Measurements from ENCODE around the gene EVC2. TPM values are rescaled to one million over a fixed set of nuclear protein-coding genes. Genes with fewer than 3 reads are reported as not detected.

Gene EVC2
- total RNA-seq, 5 donors from 2014 or later (not counting 1 experiment from before 2014, with no cell fraction given), result 1.1 to 2.9 (median 1.8) TPM

DNA sequence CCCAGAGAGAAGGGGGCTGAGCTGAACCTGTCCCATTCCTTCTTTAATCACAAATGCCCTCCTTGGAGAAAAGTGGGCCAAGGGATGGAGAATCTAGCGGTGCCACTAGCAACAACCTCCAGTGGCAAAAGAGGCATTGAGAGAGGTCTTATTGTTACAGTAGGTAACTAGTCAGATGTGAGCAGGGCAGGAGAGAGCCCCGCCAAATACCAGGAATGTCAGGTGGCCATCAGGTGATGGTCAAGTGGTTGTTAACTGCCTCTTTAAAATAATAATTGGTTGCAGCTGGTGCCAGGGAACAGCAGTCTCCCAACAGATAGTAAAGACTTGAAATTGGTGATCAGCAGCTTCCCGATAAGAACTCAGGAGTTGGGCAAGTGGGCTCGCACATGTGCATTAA, 116.1 kb downstream of the EVC2 start:
- H3K36me3 Mint-ChIP-seq, result peaks cover 4% of the 10 kb centered on the region
- H3K9me3 Mint-ChIP-seq, result peaks cover 13 to 30% (median 19%) of the 10 kb centered on the region in 3 donors
- DNase-seq, result no peak
- no peak overlapping the region for H3K4me3 Mint-ChIP-seq
- H3K27ac Mint-ChIP-seq, result no peak overlapping the region
- no peaks in the 10 kb centered on the region for H3K4me1 Mint-ChIP-seq
- Histone ChIP-seq H3K27me3 (replicated peaks in 1 of 2; ENCODE audit: control insufficient read depth in 2 of 2, extremely low read depth in 1 of 2, insufficient read depth in 2 of 2, low read length in 1 of 2) (peaks cover 0 to 2% of the 10 kb centered on the region in 2 experiments), H3K4me1 (ENCODE audit: control insufficient read depth in 1 of 2, extremely low read depth in 1 of 2, insufficient read depth in 2 of 2, low read length in 2 of 2) (no peaks in the 10 kb centered on the region), H3K9me3 (no peaks in the 10 kb centered on the region), H3K36me3 (ENCODE audit: control insufficient read depth in 2 of 2, extremely low read depth in 1 of 2, insufficient read depth in 1 of 2, low read length in 1 of 2) (no peaks in the 10 kb centered on the region), H3K4me3 (ENCODE audit: control insufficient read depth in 1 of 2, extremely low read depth in 1 of 2, low read length in 1 of 2) (no peak overlapping the region), H3K27ac (ENCODE audit: low read length) (no peak overlapping the region)
- POLR2A ChIA-PET, result no interaction called here
- WGBS (ENCODE audit: insufficient coverage), result 100% methylated on average over 2 of the region's 4 CpGs
- no peak for ATAC-seq (replicated peaks in 1 of 4)
- peaks cover 7 to 8% of the 10 kb centered on the region in 2 donors for H3K27me3 Mint-ChIP-seq
- CTCF ChIA-PET, result no interaction called here

DNA sequence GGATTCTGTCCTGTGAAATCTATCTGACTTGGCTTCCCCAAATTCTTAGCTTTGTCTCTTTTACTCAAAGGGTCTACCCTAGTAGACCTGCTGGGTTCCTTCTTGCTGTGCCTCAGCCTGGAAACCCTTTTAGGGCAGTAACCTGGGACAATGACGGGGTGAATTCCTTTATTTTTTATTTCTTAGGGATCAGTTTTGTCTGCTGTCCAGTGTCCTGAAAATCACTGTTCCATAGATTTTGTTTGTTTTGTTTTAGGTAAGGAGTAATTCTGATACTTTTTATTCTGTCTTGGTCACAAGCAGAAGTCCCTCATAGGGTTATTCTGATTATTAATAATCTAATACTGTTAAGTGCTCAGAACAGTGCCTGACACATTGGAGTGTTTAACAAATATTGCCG, 118.9 kb downstream of the EVC2 start:
- POLR2A ChIA-PET, result no interaction called here
- peaks cover 7 to 30% (median 10%) of the 10 kb centered on the region in 3 donors for H3K9me3 Mint-ChIP-seq

DNA sequence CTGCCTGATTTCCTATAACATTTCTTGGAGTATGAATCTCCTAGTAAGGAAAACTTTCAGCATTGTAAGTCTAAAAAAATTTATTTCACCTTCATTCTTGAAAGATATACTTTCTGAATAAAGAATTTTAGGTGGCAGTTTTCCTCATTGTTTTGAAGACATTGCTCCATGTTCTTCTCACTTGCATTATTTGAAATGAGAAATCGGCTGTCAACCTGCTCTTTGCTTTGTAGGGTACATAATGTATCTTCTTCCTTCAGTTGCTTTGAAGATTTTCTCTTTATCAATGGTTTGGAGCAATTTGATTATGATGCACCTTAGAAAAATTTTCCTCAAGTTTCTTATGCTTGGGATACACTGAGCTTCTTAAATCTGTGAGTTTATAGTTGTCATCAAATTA, 120.3 kb downstream of the EVC2 start:
- CTCF ChIA-PET, result no interaction called here
- H3K36me3 Mint-ChIP-seq, result peaks cover 4% of the 10 kb centered on the region
- H3K36me3 ChIP-seq (ENCODE audit: control insufficient read depth in 2 of 2, extremely low read depth in 1 of 2, insufficient read depth in 1 of 2, low read length in 1 of 2), result no peaks in the 10 kb centered on the region
- no peaks in the 10 kb centered on the region for H3K4me1 Mint-ChIP-seq
- ATAC-seq (replicated peaks in 1 of 4) (no peak), DNase-seq (no peak)
- no peaks in the 10 kb centered on the region for H3K4me1 ChIP-seq (ENCODE audit: control insufficient read depth in 1 of 2, extremely low read depth in 1 of 2, insufficient read depth in 2 of 2, low read length in 2 of 2)
- POLR2A ChIA-PET, result no interaction called here
- H3K4me3 Mint-ChIP-seq, result no peak overlapping the region
- peaks cover 7 to 8% of the 10 kb centered on the region in 2 donors for H3K27me3 Mint-ChIP-seq
- H3K9me3 Mint-ChIP-seq, result peaks cover 10 to 28% (median 11%) of the 10 kb centered on the region in 3 donors
- H3K4me3 ChIP-seq (ENCODE audit: control insufficient read depth in 1 of 2, extremely low read depth in 1 of 2, low read length in 1 of 2), result no peak overlapping the region
- H3K27ac ChIP-seq (ENCODE audit: low read length), result no peak overlapping the region
- no CpG with 5 or more reads among the region's 1 CpG for WGBS (ENCODE audit: insufficient coverage)
- H3K9me3 ChIP-seq, result no peaks in the 10 kb centered on the region
- no peak overlapping the region for H3K27ac Mint-ChIP-seq
- peaks cover 0 to 2% of the 10 kb centered on the region in 2 experiments for H3K27me3 ChIP-seq (replicated peaks in 1 of 2; ENCODE audit: control insufficient read depth in 2 of 2, extremely low read depth in 1 of 2, insufficient read depth in 2 of 2, low read length in 1 of 2)

More for the DNA sequence above, 118.9 kb downstream of the EVC2 start:
- peaks cover 7 to 8% of the 10 kb centered on the region in 2 donors for H3K27me3 Mint-ChIP-seq
- H3K36me3 ChIP-seq (ENCODE audit: control insufficient read depth in 2 of 2, extremely low read depth in 1 of 2, insufficient read depth in 1 of 2, low read length in 1 of 2), result no peaks in the 10 kb centered on the region
- CTCF ChIA-PET, result no interaction called here
- no peak overlapping the region for H3K4me3 ChIP-seq (ENCODE audit: control insufficient read depth in 1 of 2, extremely low read depth in 1 of 2, low read length in 1 of 2)
- no peak overlapping the region for H3K27ac Mint-ChIP-seq
- no peaks in the 10 kb centered on the region for H3K4me1 Mint-ChIP-seq
- H3K36me3 Mint-ChIP-seq, result peaks cover 4% of the 10 kb centered on the region
- no peaks in the 10 kb centered on the region for H3K4me1 ChIP-seq (ENCODE audit: control insufficient read depth in 1 of 2, extremely low read depth in 1 of 2, insufficient read depth in 2 of 2, low read length in 2 of 2)
- ATAC-seq (replicated peaks in 1 of 4) (no peak), DNase-seq (no peak)
- H3K9me3 ChIP-seq, result no peaks in the 10 kb centered on the region
- H3K27me3 ChIP-seq (replicated peaks in 1 of 2; ENCODE audit: control insufficient read depth in 2 of 2, extremely low read depth in 1 of 2, insufficient read depth in 2 of 2, low read length in 1 of 2), result peaks cover 0 to 2% of the 10 kb centered on the region in 2 experiments
- H3K27ac ChIP-seq (ENCODE audit: low read length), result no peak overlapping the region
- H3K4me3 Mint-ChIP-seq, result no peak overlapping the region
- no CpG with 5 or more reads among the region's 2 CpGs for WGBS (ENCODE audit: insufficient coverage)

DNA sequence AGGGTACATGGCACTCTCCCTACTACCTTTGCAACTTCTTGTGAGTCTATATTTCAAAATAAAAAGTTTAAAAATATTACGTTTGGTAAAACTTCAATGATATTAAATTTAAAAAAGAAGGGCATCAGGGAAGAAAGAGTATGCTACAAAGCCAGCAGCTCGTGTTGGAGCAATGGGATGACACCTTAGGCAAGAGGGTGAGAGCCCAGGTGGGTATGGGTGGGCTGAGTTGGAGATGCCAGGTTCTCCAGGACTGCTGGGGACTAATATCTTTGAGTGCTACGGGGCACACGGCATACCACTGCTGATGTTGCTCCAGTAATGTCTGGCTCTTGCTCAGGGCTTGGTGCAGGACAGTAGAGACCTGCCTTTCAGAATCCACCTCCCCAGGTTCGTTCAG, 132.4 kb downstream of the EVC2 start:
- H3K27ac ChIP-seq (ENCODE audit: low read length), result no peak overlapping the region
- H3K27me3 ChIP-seq (replicated peaks in 1 of 2; ENCODE audit: control insufficient read depth in 2 of 2, extremely low read depth in 1 of 2, insufficient read depth in 2 of 2, low read length in 1 of 2), result no peaks in the 10 kb centered on the region
- ChIA-PET CTCF (no interaction called here), POLR2A (no interaction called here)
- H3K4me1 ChIP-seq (ENCODE audit: control insufficient read depth in 1 of 2, extremely low read depth in 1 of 2, insufficient read depth in 2 of 2, low read length in 2 of 2), result no peaks in the 10 kb centered on the region
- DNase-seq, result no peak
- Mint-ChIP-seq H3K4me3 (no peak overlapping the region), H3K9me3 (peaks cover 4 to 10% (median 4%) of the 10 kb centered on the region in 3 donors), H3K27me3 (no peaks in the 10 kb centered on the region), H3K36me3 (no peaks in the 10 kb centered on the region), H3K4me1 (no peaks in the 10 kb centered on the region), H3K27ac (no peak overlapping the region)
- H3K9me3 ChIP-seq, result no peaks in the 10 kb centered on the region
- ATAC-seq (replicated peaks in 1 of 4), result no peak
- 42% methylated on average over 3 of the region's 5 CpGs for WGBS (ENCODE audit: insufficient coverage)
- no peak overlapping the region for H3K4me3 ChIP-seq (ENCODE audit: control insufficient read depth in 1 of 2, extremely low read depth in 1 of 2, low read length in 1 of 2)
- H3K36me3 ChIP-seq (ENCODE audit: control insufficient read depth in 2 of 2, extremely low read depth in 1 of 2, insufficient read depth in 1 of 2, low read length in 1 of 2), result no peaks in the 10 kb centered on the region

DNA sequence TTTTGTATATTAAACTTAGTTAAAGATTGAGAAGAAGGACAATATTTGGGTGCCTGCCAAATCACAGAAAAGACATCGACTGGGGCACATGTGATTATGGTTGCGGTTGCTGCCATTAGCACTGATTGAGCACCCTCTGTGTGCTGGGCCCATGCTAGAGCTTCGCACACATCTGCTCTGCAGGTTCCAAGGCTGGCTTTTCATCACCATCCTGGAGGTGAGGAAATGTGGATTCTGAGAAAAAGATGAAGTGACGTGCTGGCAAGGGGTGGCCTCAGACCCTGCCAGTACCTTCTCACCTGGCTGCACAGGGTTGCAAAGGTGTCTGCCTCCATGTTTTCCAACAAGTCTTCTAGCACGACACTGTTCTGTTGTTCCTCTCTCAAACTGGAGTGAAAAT, 134.0 kb downstream of the EVC2 start:
- Mint-ChIP-seq H3K27ac (no peak overlapping the region), H3K36me3 (peaks cover 3% of the 10 kb centered on the region), H3K4me3 (no peak overlapping the region), H3K4me1 (no peaks in the 10 kb centered on the region), H3K27me3 (no peaks in the 10 kb centered on the region), H3K9me3 (peaks cover 0 to 11% (median 0%) of the 10 kb centered on the region in 3 donors)
- no peaks in the 10 kb centered on the region for H3K36me3 ChIP-seq (ENCODE audit: control insufficient read depth in 2 of 2, extremely low read depth in 1 of 2, insufficient read depth in 1 of 2, low read length in 1 of 2)
- DNase-seq, result no peak
- H3K27me3 ChIP-seq (replicated peaks in 1 of 2; ENCODE audit: control insufficient read depth in 2 of 2, extremely low read depth in 1 of 2, insufficient read depth in 2 of 2, low read length in 1 of 2), result no peaks in the 10 kb centered on the region
- ChIA-PET CTCF (no interaction called here), POLR2A (no interaction called here)
- no peak for ATAC-seq (replicated peaks in 1 of 4)
- H3K4me1 ChIP-seq (ENCODE audit: control insufficient read depth in 1 of 2, extremely low read depth in 1 of 2, insufficient read depth in 2 of 2, low read length in 2 of 2), result no peaks in the 10 kb centered on the region
- H3K9me3 ChIP-seq, result no peaks in the 10 kb centered on the region
- no peak overlapping the region for H3K27ac ChIP-seq (ENCODE audit: low read length)
- 86% methylated on average over 2 of the region's 5 CpGs for WGBS (ENCODE audit: insufficient coverage)
- H3K4me3 ChIP-seq (ENCODE audit: control insufficient read depth in 1 of 2, extremely low read depth in 1 of 2, low read length in 1 of 2), result no peak overlapping the region

DNA sequence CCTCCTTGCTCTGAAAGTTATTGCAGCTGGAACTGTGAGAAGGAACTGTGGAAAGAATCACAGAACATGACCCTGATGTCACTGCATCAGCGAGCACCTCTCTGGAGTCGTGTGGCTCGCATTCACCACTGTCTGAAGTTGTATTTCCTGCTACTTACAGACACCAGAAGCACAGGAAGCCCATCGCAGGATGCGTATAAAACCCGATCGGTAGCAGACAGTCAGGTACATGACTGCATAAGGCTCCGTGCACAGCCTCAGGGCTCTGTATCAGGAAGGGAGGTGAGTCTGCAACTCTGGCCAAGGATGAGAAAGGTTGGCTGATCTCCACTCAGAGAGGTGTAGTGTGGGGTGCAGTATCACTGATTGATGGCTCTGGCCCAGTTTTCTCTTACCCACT, 134.4 kb downstream of the EVC2 start:
- no peaks in the 10 kb centered on the region for H3K9me3 ChIP-seq
- no peak overlapping the region for H3K4me3 Mint-ChIP-seq
- ChIA-PET CTCF (no interaction called here), POLR2A (no interaction called here)
- no peak overlapping the region for H3K27ac ChIP-seq (ENCODE audit: low read length)
- no peak overlapping the region for H3K4me3 ChIP-seq (ENCODE audit: control insufficient read depth in 1 of 2, extremely low read depth in 1 of 2, low read length in 1 of 2)
- ATAC-seq (replicated peaks in 1 of 4) (no peak), DNase-seq (no peak)
- H3K27me3 Mint-ChIP-seq, result no peaks in the 10 kb centered on the region
- H3K27ac Mint-ChIP-seq, result no peak overlapping the region
- no peaks in the 10 kb centered on the region for H3K4me1 ChIP-seq (ENCODE audit: control insufficient read depth in 1 of 2, extremely low read depth in 1 of 2, insufficient read depth in 2 of 2, low read length in 2 of 2)
- peaks cover 0 to 8% (median 0%) of the 10 kb centered on the region in 3 donors for H3K9me3 Mint-ChIP-seq
- H3K4me1 Mint-ChIP-seq, result no peaks in the 10 kb centered on the region
- no peaks in the 10 kb centered on the region for H3K36me3 ChIP-seq (ENCODE audit: control insufficient read depth in 2 of 2, extremely low read depth in 1 of 2, insufficient read depth in 1 of 2, low read length in 1 of 2)
- WGBS (ENCODE audit: insufficient coverage), result 71% methylated on average over 3 of the region's 8 CpGs
- H3K27me3 ChIP-seq (replicated peaks in 1 of 2; ENCODE audit: control insufficient read depth in 2 of 2, extremely low read depth in 1 of 2, insufficient read depth in 2 of 2, low read length in 1 of 2), result no peaks in the 10 kb centered on the region
- H3K36me3 Mint-ChIP-seq, result peaks cover 3% of the 10 kb centered on the region

DNA sequence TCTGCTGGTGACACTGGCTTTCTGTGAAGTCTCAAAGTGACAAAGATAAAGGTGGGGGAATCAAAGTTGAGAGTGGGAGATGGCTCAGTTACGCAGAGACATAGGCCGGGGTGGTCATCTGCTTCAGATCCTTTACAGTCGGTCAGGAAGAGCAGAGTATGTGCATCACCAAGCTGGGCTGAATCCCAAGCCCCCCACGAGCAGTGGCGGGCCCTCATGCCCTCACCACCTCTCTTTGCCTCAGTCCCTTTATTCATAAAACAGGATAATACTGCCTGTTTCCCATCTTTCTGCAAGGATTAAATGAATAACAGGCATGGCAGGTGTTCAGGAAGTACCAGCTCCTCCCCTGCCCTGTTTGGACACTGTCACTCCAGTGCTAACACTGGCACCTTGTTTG, 135.6 kb downstream of the EVC2 start:
- no peaks in the 10 kb centered on the region for H3K4me1 Mint-ChIP-seq
- no peaks in the 10 kb centered on the region for H3K27me3 Mint-ChIP-seq
- peaks cover 3% of the 10 kb centered on the region for H3K36me3 Mint-ChIP-seq
- no peak overlapping the region for H3K27ac Mint-ChIP-seq
- Histone ChIP-seq H3K4me1 (ENCODE audit: control insufficient read depth in 1 of 2, extremely low read depth in 1 of 2, insufficient read depth in 2 of 2, low read length in 2 of 2) (no peaks in the 10 kb centered on the region), H3K4me3 (ENCODE audit: control insufficient read depth in 1 of 2, extremely low read depth in 1 of 2, low read length in 1 of 2) (no peak overlapping the region), H3K27me3 (replicated peaks in 1 of 2; ENCODE audit: control insufficient read depth in 2 of 2, extremely low read depth in 1 of 2, insufficient read depth in 2 of 2, low read length in 1 of 2) (no peaks in the 10 kb centered on the region), H3K9me3 (no peaks in the 10 kb centered on the region), H3K36me3 (ENCODE audit: control insufficient read depth in 2 of 2, extremely low read depth in 1 of 2, insufficient read depth in 1 of 2, low read length in 1 of 2) (no peaks in the 10 kb centered on the region), H3K27ac (ENCODE audit: low read length) (no peak overlapping the region)
- ATAC-seq (replicated peaks in 1 of 4) (no peak), DNase-seq (no peak)
- 88% methylated on average over 5 of the region's 5 CpGs for WGBS (ENCODE audit: insufficient coverage)
- H3K4me3 Mint-ChIP-seq, result no peak overlapping the region
- CTCF ChIA-PET, result no interaction called here
- POLR2A ChIA-PET, result no interaction called here
- peaks cover 0 to 3% (median 0%) of the 10 kb centered on the region in 3 donors for H3K9me3 Mint-ChIP-seq
